Subcutaneous preadipocyte (primary cell): ENCODE data around the gene MTCH1. TPM values are rescaled to one million over a fixed set of nuclear protein-coding genes. Genes with fewer than 3 reads are reported as not detected.

Source experiments
- total RNA-seq: library from RNA; depleted of rRNA; stranded (reverse); fragments of >200 nt; gene quantifications from 2 replicates; pipeline ENCODE4 v1.2.3, GENCODE V29; 2012

The MTCH1 gene
- 125 and 170 TPM in 2 replicates for total RNA-seq

GRCh38 chr6:36985808-36986703, at the start of gene MTCH1:
MTCH1 (minus strand) TSS chr6:36986196; CDS start chr6:36986173, 23 bp downstream.

GRCh38 chr6:37005061-37005810, 19.2 kb upstream of the MTCH1 start, which contains the start of gene FGD2:
FGD2 (plus strand) TSS chr6:37005655; CDS start chr6:37005818, 163 bp downstream.

GRCh38 chr6:36954262-36954931, 31.6 kb downstream of the MTCH1 start, which contains the start of gene PI16:
PI16 (plus strand) TSS chr6:36954738; CDS start chr6:36954761, 23 bp downstream.

Other genes starting within 250 kb of the MTCH1 start
- gene CPNE5, start 146.8 kb downstream of the MTCH1 start, total RNA-seq: not detected in 2 replicates
- gene PPIL1, start 111.4 kb downstream of the MTCH1 start, total RNA-seq: 15.1 and 26.2 TPM in 2 replicates
- 33.4 and 37.1 TPM in 2 replicates for gene C6orf89, start 100.2 kb downstream of the MTCH1 start, total RNA-seq
- gene PI16, start 31.5 kb downstream of the MTCH1 start, total RNA-seq: not detected in 2 replicates
- gene FGD2, start 19.5 kb upstream of the MTCH1 start, total RNA-seq: not detected in 2 replicates
- 6.5 and 9.2 TPM in 2 replicates for gene PIM1, start 184.0 kb upstream of the MTCH1 start, total RNA-seq